ENCODE data around the gene ATP2A2. TPM values are rescaled to one million over a fixed set of nuclear protein-coding genes. Genes with fewer than 3 reads are reported as not detected.
"Not testable (repeated sequence)": the region's sequence is repeated elsewhere in the genome, so short reads cannot be mapped to it uniquely, and the experiment has no call there.

The ATP2A2 gene
- total RNA-seq, 2 experiments from 2014 or later: 116 to 130 TPM

GRCh38 chr12:110247340-110248095 is 33.5 kb upstream of the ATP2A2 start:
- Mint-ChIP-seq H3K4me3 (no peak overlapping the region), H3K36me3 (ENCODE audit: low read depth) (no peaks in the 10 kb centered on the region), H3K27ac (no peak overlapping the region), H3K4me1 (no peaks in the 10 kb centered on the region), H3K27me3 (no peaks in the 10 kb centered on the region), H3K9me3 (ENCODE audit: low read depth) (no peaks in the 10 kb centered on the region)
- intact Hi-C loops (cut with DNase I, micrococcal nuclease): no loop called here
- DNase-seq (no peak), ATAC-seq (no peak)
- POLR2A ChIA-PET: no interaction called here
- CTCF ChIA-PET: interaction anchor here (0.6 to 1.2 kb wide), 3 partner anchors 77 to 144 kb away, joined by 3 to 4 read pairs (median 3); no protein-coding TSS in a partner anchor

GRCh38 chr12:110248096-110248447 is 33.0 kb upstream of the ATP2A2 start:
- Mint-ChIP-seq H3K36me3 (ENCODE audit: low read depth) (no peaks in the 10 kb centered on the region), H3K27ac (no peak overlapping the region), H3K9me3 (ENCODE audit: low read depth) (no peaks in the 10 kb centered on the region), H3K27me3 (no peaks in the 10 kb centered on the region), H3K4me3 (no peak overlapping the region), H3K4me1 (no peaks in the 10 kb centered on the region)
- POLR2A ChIA-PET: no interaction called here
- DNase-seq: no peak
- CTCF ChIA-PET: interaction anchor here (0.6 to 1.2 kb wide), 4 partner anchors 77 to 406 kb away, joined by 3 to 4 read pairs (median 3); no protein-coding TSS in a partner anchor
- ATAC-seq: no peak
- intact Hi-C loops (cut with DNase I, micrococcal nuclease): no loop called here

- H3K36me3 Mint-ChIP-seq (ENCODE audit: low read depth): no peaks in the 10 kb centered on the region
- H3K27me3 Mint-ChIP-seq: no peaks in the 10 kb centered on the region
- intact Hi-C loops (cut with DNase I, micrococcal nuclease): no loop called here
- no peaks in the 10 kb centered on the region for H3K9me3 Mint-ChIP-seq (ENCODE audit: low read depth)
- H3K4me1 Mint-ChIP-seq: no peaks in the 10 kb centered on the region
- CTCF ChIA-PET: interaction anchor here (0.6 to 1.9 kb wide), 3 partner anchors 9 to 50 kb away, joined by 3 to 7 read pairs (median 3); no protein-coding TSS in a partner anchor
- H3K4me3 Mint-ChIP-seq: no peak overlapping the region
- POLR2A ChIA-PET: no interaction called here
- H3K27ac Mint-ChIP-seq: no peak overlapping the region
- ATAC-seq (no peak), DNase-seq (no peak)
Observed at GRCh38 chr12:110249105-110249504, 31.9 kb upstream of the ATP2A2 start.

- ChIA-PET POLR2A (no interaction called here), CTCF (interaction anchor here (0.9 to 1.9 kb wide), 2 partner anchors 10 to 43 kb away, joined by 3 to 7 read pairs; no protein-coding TSS in a partner anchor)
- no peaks in the 10 kb centered on the region for H3K9me3 Mint-ChIP-seq (ENCODE audit: low read depth)
- intact Hi-C loops (cut with DNase I, micrococcal nuclease): no loop called here
- H3K4me3 Mint-ChIP-seq: no peak overlapping the region
- no peak for ATAC-seq
- no peak for DNase-seq
- H3K4me1 Mint-ChIP-seq: no peaks in the 10 kb centered on the region
- H3K36me3 Mint-ChIP-seq (ENCODE audit: low read depth): no peaks in the 10 kb centered on the region
- no peaks in the 10 kb centered on the region for H3K27me3 Mint-ChIP-seq
- H3K27ac Mint-ChIP-seq: no peak overlapping the region
Observed at GRCh38 chr12:110249716-110250225, 31.3 kb upstream of the ATP2A2 start.

- Mint-ChIP-seq H3K4me1 (no peaks in the 10 kb centered on the region), H3K27ac (no peak overlapping the region), H3K27me3 (no peaks in the 10 kb centered on the region), H3K9me3 (ENCODE audit: low read depth) (no peaks in the 10 kb centered on the region), H3K4me3 (no peak overlapping the region), H3K36me3 (ENCODE audit: low read depth) (no peaks in the 10 kb centered on the region)
- CTCF ChIA-PET: interaction anchor here (0.6 kb wide), 1 partner anchor 180 kb away, joined by 5 read pairs; no protein-coding TSS in a partner anchor
- intact Hi-C loops (cut with DNase I, micrococcal nuclease): no loop called here
- DNase-seq: no peak
- ATAC-seq: no peak
- POLR2A ChIA-PET: no interaction called here
Observed at GRCh38 chr12:110251381-110251780, 29.7 kb upstream of the ATP2A2 start.

- DNase-seq (no peak), ATAC-seq (no peak)
- no peaks in the 10 kb centered on the region for H3K4me1 Mint-ChIP-seq
- ChIA-PET POLR2A (no interaction called here), CTCF (no interaction called here)
- intact Hi-C loops (cut with DNase I, micrococcal nuclease): no loop called here
- no peak overlapping the region for H3K27ac Mint-ChIP-seq
- no peaks in the 10 kb centered on the region for H3K36me3 Mint-ChIP-seq (ENCODE audit: low read depth)
- no peaks in the 10 kb centered on the region for H3K9me3 Mint-ChIP-seq (ENCODE audit: low read depth)
- no peaks in the 10 kb centered on the region for H3K27me3 Mint-ChIP-seq
- H3K4me3 Mint-ChIP-seq: no peak overlapping the region
Observed at GRCh38 chr12:110252716-110253115, 28.3 kb upstream of the ATP2A2 start.

- Mint-ChIP-seq H3K36me3 (ENCODE audit: low read depth) (no peaks in the 10 kb centered on the region), H3K4me1 (no peaks in the 10 kb centered on the region), H3K9me3 (ENCODE audit: low read depth) (no peaks in the 10 kb centered on the region), H3K4me3 (no peak overlapping the region), H3K27me3 (no peaks in the 10 kb centered on the region), H3K27ac (no peak overlapping the region)
- CTCF ChIA-PET: no interaction called here
- no peak for DNase-seq
- intact Hi-C loops (cut with DNase I, micrococcal nuclease): no loop called here
- no peak for ATAC-seq
- POLR2A ChIA-PET: no interaction called here
Observed at GRCh38 chr12:110253176-110253575, 27.9 kb upstream of the ATP2A2 start.

- ATAC-seq (no peak), DNase-seq (no peak)
- Mint-ChIP-seq H3K36me3 (ENCODE audit: low read depth) (no peaks in the 10 kb centered on the region), H3K27me3 (no peaks in the 10 kb centered on the region), H3K9me3 (ENCODE audit: low read depth) (no peaks in the 10 kb centered on the region), H3K4me1 (no peaks in the 10 kb centered on the region), H3K4me3 (no peak overlapping the region), H3K27ac (no peak overlapping the region)
- ChIA-PET CTCF (interaction anchor here (0.6 to 0.7 kb wide), 2 partner anchors 639 to 1830 kb away, joined by 3 read pairs; no protein-coding TSS in a partner anchor), POLR2A (no interaction called here)
- intact Hi-C loops (cut with DNase I, micrococcal nuclease): no loop called here
Observed at GRCh38 chr12:110254971-110255540, 26.0 kb upstream of the ATP2A2 start.

GRCh38 chr12:110255890-110256456 is 25.1 kb upstream of the ATP2A2 start:
- H3K4me3 Mint-ChIP-seq; POLR2A ChIA-PET; H3K27ac Mint-ChIP-seq; intact Hi-C loops (cut with DNase I, micrococcal nuclease); H3K27me3 Mint-ChIP-seq; H3K4me1 Mint-ChIP-seq; H3K36me3 Mint-ChIP-seq (ENCODE audit: low read depth); CTCF ChIA-PET; H3K9me3 Mint-ChIP-seq (ENCODE audit: low read depth); DNase-seq; ATAC-seq: not testable (repeated sequence)

- DNase-seq: no peak
- no peak overlapping the region for H3K27ac Mint-ChIP-seq
- ATAC-seq: no peak
- H3K9me3 Mint-ChIP-seq (ENCODE audit: low read depth): no peaks in the 10 kb centered on the region
- intact Hi-C loops (cut with DNase I, micrococcal nuclease): no loop called here
- H3K27me3 Mint-ChIP-seq: no peaks in the 10 kb centered on the region
- ChIA-PET CTCF (no interaction called here), POLR2A (no interaction called here)
- H3K4me3 Mint-ChIP-seq: no peak overlapping the region
- no peaks in the 10 kb centered on the region for H3K4me1 Mint-ChIP-seq
- H3K36me3 Mint-ChIP-seq (ENCODE audit: low read depth): no peaks in the 10 kb centered on the region
Observed at GRCh38 chr12:110256780-110257431, 24.1 kb upstream of the ATP2A2 start.

GRCh38 chr12:110258466-110258865 is 22.6 kb upstream of the ATP2A2 start:
- CTCF ChIA-PET: interaction anchor here (0.6 kb wide), 1 partner anchor 993 kb away, joined by 3 read pairs; no protein-coding TSS in a partner anchor
- intact Hi-C loops (cut with DNase I, micrococcal nuclease): no loop called here
- H3K36me3 Mint-ChIP-seq (ENCODE audit: low read depth): no peaks in the 10 kb centered on the region

More at GRCh38 chr12:110258466-110258865, 22.6 kb upstream of the ATP2A2 start:
- no peak for DNase-seq
- Mint-ChIP-seq H3K27me3 (no peaks in the 10 kb centered on the region), H3K27ac (no peak overlapping the region), H3K4me3 (no peak overlapping the region), H3K9me3 (ENCODE audit: low read depth) (no peaks in the 10 kb centered on the region), H3K4me1 (no peaks in the 10 kb centered on the region)
- no peak for ATAC-seq
- POLR2A ChIA-PET: no interaction called here
